GM21360 (cell line): ENCODE data around the gene HNRNPH1.
A peak's percentile ranks its signal among the peaks of the same experiment; 100 is the strongest.
"Not testable (repeated sequence)": the region's sequence is repeated elsewhere in the genome, so short reads cannot be mapped to it uniquely, and the experiment has no call there.

Experiments used
- ATAC-seq: cut with Tn5 transposase; IDR thresholded peaks from one replicate; pipeline ENCODE4 v1.9.1; 2021; ENCODE audit warnings: mild to moderate bottlenecking, moderate library complexity; ENCODE audit not compliant: unreplicated experiment

HNRNPH1 gene, protein sequence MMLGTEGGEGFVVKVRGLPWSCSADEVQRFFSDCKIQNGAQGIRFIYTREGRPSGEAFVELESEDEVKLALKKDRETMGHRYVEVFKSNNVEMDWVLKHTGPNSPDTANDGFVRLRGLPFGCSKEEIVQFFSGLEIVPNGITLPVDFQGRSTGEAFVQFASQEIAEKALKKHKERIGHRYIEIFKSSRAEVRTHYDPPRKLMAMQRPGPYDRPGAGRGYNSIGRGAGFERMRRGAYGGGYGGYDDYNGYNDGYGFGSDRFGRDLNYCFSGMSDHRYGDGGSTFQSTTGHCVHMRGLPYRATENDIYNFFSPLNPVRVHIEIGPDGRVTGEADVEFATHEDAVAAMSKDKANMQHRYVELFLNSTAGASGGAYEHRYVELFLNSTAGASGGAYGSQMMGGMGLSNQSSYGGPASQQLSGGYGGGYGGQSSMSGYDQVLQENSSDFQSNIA

DNA sequence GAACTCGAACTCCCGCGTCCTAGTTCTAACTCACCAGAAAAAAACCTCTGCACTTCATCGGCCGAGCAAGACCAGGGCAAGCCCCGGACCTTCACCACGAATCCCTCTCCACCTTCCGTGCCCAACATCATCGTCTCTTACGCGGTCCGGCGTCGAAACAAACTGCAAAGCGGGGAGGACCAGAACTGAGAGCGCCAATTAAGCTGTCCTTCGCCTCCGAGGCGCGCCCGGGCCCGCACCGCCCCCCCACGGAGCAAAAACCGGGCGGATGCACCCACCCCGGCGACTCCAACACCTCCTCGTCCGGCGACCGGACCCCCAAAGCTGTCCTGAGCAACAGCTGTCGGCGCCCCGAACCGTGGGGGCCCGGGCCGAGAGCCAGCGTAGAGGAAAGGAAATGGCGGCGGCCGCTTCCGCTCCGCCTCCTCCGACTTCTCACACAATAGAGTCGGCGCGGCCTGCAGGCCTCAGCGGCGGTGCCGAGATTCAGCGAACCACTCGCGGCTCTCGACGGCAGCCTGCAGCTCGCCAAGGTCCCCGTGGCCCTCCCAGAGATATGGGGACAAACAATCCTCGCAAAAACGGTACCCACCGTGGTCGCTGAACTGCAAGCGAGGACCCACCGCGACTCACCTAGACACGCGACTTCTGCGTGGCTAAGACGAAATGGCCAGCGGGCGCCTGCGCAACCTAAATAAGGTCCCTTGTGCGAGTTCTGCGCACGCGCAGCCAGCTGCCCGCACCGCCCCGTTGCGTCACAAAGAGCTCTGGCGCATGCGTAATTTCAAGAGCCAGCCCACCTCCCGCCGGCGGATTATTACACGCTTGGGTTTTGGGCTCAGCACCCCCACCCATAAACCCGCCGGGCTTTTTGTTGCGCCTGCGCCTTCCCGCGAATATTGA is at the start of gene HNRNPH1:
TSS of gene HNRNPH1 (minus strand) at position 669 of the 903 bp plus-strand sequence. CDS start at position 131, 538 bp downstream.
- ATAC-seq, result peak; percentile 69

DNA sequence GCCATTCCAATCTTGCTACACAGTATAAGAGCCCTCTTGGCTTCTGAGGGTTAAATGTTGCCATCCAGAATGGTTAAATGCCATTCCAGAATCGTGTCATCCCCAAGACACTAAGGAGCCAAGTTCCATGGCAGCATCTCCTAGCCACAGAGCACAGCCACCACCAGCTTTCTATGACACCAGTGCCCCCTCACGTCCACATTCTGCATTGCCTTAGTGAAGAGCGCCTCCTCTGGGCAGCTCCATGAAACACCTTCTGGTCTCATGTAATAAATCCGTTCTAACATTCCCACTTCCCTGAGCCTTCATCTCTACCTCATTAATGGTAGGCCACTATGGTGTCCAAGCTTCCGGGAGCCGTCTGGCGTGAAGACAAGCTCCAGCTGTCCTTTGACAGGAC is 44.9 kb upstream of the HNRNPH1 start:
- peak; percentile 71 for ATAC-seq

DNA sequence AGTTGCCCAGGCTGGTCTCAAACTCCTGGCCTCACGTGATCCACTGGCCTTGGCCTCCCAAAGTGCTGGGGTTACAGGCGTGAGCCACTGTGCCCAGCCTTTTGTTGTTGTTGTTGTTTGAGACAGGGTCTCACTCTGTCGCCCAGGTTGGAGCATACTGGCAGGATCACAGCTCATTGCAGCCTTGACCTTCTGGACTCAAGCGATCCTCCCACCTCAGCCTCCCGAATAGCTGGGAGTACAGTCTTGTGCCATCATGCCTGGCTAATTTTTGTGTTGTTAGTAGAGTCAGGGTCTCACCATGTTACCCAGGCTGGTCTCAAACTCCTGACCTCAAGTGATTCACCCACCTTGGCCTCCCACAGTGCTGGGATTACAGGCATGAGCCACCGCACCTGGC is 38.2 kb upstream of the HNRNPH1 start:
- ATAC-seq, result not testable (repeated sequence)

DNA sequence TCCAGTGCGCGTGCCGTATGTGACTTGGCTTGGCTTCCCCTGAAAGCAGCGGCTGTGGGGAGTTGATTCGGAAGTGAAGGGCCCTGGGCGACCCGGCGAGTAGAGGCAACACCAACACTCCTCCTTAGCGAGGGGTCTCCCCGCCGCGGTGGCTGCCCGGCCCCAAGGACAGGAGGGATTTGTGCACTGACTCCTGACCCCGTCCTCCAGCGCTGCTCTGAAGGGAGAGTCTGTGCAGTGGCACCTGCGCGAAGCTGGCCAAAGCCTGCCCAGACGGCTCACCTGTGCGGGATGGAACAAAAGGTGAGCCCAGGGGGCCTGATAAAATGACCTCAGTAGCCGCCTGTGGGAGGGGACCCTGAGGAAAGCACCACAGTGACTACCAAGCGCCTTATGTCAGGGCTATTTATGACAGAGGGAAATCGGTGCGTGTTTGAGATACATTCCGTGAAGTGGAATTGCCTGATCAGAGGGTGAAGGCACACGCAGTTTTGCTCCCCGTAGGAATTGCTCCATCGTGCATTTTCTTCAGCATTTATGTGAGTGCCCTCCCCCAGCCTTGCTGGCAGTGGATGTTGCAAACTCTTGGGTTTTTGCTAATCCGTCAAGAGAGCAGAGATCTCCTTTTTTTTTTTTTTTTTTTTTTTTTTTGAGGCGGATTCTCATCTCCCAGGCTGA is 34.8 kb upstream of the HNRNPH1 start:
- ATAC-seq, result peak; percentile 50

DNA sequence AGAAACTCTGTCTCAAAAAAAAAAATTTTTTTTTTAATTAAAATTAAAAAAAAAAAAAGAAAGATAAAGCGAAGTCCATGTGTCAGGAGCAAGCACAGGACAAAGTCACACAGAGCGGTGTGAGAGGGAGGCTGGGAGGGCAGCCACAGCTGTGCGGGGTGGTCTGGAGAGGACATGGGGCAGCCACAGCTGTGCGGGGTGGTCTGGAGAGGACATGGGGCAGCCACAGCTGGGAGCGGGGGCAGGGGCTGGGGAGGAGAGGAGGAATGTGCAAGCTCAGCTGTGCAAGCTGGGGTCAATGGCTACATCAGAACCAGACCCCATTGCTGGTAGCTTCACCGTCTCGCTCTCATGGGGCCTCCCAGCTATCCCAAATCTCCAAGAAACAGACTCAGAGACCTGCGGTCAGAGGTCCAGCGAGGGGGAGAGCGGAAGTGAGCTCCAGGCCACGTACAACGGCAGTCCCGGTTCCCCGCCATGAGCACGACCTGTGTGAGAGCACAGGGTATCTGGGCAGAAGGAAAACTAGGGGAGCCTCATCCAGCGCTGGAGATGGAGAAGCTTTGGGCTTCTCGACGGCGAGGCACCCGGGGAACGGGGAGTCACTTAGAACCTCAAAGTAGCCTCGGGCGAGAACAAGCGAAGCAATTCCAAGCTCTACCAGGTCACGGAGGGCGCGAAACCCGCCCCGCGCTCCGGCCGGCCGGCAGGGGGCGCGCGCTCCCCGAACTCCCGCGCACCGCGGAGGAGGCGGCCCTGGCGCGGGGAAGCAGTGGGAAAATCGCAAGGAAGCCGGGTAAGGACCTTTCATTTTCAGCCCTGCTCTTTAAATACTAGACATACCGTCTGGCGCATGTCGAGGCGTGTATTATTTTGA is 34.1 kb upstream of the HNRNPH1 start:
- ATAC-seq, result peak; percentile 86

DNA sequence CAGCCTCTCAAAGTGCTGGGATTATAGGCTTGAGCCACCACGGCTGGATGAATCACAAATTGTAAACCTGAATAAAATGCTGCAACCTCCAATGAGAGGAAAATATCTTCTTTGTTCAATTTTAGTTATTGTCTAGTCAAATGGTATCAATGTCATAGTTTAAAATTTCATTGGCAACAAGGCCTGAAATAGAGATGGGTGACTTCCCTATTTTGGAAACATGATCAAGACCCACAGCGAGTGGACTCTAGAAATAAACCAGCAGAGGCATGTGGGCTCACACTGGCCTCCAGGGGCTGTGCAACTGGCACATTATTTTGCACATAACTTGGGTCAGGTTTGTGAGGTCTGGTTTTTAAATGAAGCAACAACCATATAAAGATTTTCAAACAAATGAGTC is 29.7 kb upstream of the HNRNPH1 start:
- ATAC-seq, result not testable (repeated sequence)

DNA sequence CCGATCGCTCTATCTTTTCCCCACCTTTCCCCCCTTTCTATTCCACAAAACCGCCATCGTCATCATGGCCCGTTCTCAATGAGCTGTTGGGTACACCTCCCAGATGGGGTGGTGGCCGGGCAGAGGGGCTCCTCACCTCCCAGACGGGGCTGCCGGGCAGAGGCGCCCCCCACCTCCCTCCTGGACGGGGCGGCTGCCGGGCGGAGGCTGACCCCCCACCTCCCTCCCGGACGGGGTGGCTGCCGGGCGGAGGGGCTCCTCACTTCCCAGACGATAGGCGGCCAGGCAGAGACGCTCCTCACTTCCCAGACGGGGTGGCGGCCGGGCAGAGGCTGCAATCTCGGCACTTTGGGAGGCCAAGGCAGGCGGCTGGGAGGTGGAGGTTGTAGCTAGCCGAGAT is 26.8 kb upstream of the HNRNPH1 start:
- ATAC-seq, result not testable (repeated sequence)

DNA sequence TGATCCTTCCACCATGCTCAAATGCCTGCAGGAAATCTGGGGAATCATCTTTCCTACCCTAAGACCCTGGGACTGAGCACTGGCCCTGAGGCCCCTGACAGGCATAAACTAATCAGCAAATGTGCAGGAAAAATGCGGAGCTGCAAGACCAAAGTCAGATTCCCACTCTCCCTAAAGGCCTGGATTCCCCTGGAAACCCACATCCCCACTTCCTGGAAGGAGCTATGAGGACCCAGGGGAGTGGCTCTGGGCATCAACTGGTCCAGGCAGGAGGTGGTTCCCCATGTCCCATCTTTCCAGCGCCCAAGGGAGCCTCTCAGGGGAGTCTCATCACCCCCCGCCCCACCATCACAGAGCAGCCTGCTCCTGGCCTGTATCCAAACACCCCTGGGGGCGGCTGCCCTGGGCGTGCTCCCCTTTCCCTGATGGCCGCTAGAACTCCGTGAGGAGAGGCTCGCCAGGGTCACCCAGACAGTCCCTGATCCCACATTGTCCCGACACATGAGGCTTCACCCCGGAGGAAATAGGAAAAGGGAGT is 25.8 kb upstream of the HNRNPH1 start:
- ATAC-seq, result not testable (repeated sequence)

DNA sequence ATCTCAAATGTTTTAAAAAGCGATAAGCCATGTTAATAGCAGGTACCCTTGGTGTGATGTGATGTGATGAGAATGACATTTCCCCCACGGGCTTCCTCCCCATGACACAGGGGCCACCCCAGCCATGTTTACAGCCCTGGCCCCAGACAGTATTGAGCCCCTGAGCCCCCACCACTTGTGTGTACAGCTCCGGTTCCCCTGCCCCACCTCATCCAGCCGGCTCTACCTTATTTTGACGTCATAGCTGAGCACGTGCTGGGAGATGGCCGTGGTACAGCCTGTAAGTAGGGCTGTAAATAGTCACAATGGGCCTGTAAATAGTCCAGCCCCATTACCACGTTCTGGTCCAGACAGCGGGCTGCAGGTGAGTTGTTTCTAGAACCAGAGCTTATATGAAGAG is 24.9 kb upstream of the HNRNPH1 start:
- no peak for ATAC-seq

DNA sequence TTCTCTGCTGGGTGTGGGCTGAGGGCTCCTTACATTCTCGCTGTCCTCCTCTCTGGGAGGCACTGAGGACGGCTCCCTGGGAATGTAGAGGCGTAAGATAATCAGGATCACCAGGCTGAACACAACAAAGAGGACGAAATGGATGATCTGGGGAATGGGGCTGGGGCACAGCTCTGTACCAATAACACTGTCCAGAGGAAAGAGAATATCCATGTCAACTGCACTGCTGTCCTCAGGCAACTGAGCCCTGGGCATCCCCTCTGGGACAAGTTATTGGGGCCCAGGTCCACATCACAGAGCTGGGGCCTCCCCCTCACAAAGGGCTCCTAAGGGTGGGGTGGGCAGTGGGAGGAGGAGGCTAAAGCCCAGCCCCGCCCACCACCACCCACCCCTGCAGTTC is 21.3 kb upstream of the HNRNPH1 start:
- ATAC-seq, result not testable (repeated sequence)

DNA sequence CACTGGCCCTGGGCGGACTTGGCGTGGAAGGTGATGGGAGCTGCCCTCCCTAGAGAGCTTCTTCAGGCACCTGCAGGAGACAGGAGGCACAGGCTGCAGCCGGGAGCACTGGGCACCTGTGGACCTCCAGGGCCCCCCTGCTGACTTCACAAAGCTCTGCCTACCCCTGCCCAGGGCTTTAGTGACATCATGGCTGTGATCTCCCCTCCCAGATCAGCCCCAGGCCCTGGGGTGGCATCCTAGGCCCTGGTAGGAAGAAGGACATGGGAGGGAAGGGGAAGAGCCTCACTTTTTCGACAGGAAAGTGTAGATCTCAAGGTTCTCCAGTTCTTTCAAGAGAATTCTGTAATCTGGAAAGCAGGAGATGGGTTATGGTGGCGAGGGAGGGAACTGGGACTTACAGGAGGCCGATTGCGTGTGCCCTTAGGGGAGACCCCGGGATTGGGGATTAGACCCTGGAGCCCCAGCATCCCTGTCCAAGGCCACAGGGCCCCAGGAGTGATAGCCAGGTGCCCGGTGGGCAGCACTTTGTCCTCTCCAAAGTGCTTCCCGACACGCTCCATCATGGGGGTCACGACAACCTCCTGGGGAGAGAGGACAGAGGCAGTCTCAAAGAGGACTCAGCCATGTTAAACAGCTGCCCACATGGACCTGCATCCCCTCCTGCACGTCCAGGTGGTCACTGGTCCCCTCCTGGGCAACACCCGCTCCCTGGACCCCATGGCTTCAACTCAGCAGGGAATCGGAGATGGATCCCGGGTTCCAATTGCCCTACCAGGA is 19.9 kb upstream of the HNRNPH1 start:
- ATAC-seq, result not testable (repeated sequence)

DNA sequence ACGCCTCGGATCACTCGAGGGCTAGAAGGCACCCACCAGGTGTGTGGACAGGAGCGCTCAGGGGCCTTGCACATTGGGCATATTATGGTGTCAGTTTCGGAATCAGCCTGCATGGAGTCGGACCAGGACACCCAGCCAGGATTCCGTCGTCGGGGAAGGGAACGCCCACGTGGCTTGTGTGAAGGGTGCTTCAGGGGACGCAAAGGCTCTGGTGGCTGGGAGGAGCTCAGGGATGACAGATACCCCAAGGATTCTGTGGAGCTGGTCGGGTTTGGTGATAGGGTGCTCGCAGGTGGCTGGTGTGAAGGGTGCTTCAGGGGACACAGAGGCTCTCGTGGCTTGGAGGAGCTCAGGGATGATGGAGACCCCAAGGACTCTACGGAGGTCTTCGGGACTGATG is 19.2 kb upstream of the HNRNPH1 start:
- not testable (repeated sequence) for ATAC-seq

DNA sequence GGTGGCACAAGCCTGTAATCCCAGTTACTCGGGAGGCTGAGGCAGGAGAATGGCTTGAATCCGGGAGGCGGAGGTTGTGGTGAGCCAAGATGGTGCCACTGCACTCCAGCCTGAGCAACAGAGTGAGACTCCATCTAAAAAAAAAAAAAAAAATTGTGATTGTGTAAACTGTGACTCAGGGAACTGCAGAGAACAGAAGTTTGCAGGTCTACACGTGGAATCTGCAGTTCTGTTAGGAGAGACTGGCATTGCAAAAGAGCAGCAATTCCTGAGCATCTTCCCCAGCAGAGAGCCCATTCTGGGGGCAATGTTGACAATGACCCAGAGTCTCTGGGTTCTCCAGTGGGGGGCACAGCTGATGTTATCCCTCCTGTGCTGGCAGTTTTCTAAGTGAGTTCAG is 18.3 kb upstream of the HNRNPH1 start:
- not testable (repeated sequence) for ATAC-seq

DNA sequence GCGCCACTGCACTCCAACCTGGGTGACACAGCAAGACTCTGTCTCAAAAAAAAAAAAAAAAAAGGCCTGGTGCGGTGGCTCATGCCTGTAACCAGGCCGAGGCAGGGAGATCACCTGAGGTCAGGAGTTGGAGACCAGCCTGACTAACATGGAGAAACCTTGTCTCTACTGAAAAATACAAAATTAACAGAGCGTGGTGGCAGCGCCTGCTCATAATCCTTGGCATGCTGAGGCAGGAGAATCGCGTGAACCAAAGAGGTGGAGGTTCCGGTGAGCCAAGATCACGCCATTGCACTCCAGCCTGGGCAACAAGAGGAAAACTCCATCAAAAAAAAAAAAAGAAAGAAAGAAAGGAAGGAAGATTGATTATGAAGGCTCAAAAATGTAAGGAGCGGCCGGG is 15.8 kb upstream of the HNRNPH1 start:
- ATAC-seq, result not testable (repeated sequence)

DNA sequence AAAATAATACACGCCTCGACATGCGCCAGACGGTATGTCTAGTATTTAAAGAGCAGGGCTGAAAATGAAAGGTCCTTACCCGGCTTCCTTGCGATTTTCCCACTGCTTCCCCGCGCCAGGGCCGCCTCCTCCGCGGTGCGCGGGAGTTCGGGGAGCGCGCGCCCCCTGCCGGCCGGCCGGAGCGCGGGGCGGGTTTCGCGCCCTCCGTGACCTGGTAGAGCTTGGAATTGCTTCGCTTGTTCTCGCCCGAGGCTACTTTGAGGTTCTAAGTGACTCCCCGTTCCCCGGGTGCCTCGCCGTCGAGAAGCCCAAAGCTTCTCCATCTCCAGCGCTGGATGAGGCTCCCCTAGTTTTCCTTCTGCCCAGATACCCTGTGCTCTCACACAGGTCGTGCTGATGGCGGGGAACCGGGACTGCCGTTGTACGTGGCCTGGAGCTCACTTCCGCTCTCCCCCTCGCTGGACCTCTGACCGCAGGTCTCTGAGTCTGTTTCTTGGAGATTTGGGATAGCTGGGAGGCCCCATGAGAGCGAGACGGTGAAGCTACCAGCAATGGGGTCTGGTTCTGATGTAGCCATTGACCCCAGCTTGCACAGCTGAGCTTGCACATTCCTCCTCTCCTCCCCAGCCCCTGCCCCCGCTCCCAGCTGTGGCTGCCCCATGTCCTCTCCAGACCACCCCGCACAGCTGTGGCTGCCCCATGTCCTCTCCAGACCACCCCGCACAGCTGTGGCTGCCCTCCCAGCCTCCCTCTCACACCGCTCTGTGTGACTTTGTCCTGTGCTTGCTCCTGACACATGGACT is 11.1 kb upstream of the HNRNPH1 start:
- ATAC-seq, result peak; percentile 94

DNA sequence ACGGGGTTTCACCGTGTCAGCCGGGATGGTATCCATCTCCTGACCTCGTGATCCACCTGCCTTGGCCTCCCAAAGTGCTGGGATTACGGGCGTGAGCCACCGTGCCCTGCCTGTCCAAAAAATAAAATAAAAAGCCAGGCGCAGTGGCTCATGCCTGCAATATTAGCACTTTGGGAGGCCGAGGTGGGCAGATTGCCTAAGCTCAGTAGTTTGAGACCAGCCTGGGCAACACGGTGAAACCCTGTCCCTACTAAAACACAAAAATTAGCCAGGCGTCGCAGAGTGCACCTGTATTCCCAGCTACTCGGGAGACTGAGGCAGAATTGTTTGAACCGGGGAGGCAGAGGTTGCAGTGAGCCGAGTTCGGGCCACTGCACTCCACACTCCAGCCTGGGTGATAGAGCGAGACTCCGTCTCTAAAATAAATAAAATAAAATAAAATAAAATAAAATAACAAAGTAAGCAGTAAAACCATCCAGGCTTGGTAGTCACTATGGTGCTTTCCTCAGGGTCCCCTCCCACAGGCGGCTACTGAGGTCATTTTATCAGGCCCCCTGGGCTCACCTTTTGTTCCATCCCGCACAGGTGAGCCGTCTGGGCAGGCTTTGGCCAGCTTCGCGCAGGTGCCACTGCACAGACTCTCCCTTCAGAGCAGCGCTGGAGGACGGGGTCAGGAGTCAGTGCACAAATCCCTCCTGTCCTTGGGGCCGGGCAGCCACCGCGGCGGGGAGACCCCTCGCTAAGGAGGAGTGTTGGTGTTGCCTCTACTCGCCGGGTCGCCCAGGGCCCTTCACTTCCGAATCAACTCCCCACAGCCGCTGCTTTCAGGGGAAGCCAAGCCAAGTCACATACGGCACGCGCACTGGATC is 10.3 kb upstream of the HNRNPH1 start:
- ATAC-seq, result peak; percentile 53

DNA sequence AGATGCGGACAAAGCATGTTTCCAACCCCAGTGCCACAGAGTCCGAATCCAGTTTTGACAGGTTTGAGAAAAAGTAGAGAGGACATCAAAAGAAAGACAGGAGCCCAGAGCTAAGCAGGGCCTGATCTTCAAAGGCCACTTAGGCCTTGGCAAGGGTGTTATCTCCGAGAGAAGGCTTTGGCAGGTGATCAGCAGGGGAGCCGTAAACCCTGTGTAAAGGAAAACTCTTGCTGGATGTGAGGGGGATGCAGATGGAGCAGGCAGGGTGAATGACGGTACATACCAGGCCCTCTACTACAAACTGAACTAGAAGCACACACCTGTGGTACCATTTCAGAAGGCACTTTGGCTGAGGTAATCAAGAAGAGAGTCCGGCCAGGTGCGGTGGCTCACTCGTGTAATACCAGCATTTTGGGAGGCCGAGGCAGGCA is 1.4 kb upstream of the HNRNPH1 start:
- no peak for ATAC-seq
